Measurements from ENCODE around the gene SETDB2.

The SETDB2 gene

GRCh38 chr13:49411353-49411752 is 32.7 kb upstream of the SETDB2 start:
- Mint-ChIP-seq H3K4me1 (no peaks in the 10 kb centered on the region), H3K9me3 (no peaks in the 10 kb centered on the region), H3K4me3 (no peak overlapping the region), H3K36me3 (ENCODE audit: insufficient read depth) (no peaks in the 10 kb centered on the region), H3K27ac (ENCODE audit: low read depth) (no peak overlapping the region), H3K27me3 (no peaks in the 10 kb centered on the region)
- ATAC-seq (replicated peaks; ENCODE audit: extremely low read depth, poor library complexity, severe bottlenecking), result no peak
- DNase-seq (ENCODE audit: low spot score in 2 of 2), result no peak

GRCh38 chr13:49412749-49413148 is 31.3 kb upstream of the SETDB2 start:
- no peak overlapping the region for H3K27ac Mint-ChIP-seq (ENCODE audit: low read depth)
- ATAC-seq (replicated peaks; ENCODE audit: extremely low read depth, poor library complexity, severe bottlenecking), result no peak
- H3K36me3 Mint-ChIP-seq (ENCODE audit: insufficient read depth), result no peaks in the 10 kb centered on the region
- H3K9me3 Mint-ChIP-seq, result no peaks in the 10 kb centered on the region
- H3K4me1 Mint-ChIP-seq, result no peaks in the 10 kb centered on the region
- H3K27me3 Mint-ChIP-seq, result no peaks in the 10 kb centered on the region
- no peak for DNase-seq (ENCODE audit: low spot score in 2 of 2)
- H3K4me3 Mint-ChIP-seq, result no peak overlapping the region

GRCh38 chr13:49417161-49417560 is 26.9 kb upstream of the SETDB2 start:
- Mint-ChIP-seq H3K27ac (ENCODE audit: low read depth) (no peak overlapping the region), H3K36me3 (ENCODE audit: insufficient read depth) (no peaks in the 10 kb centered on the region), H3K9me3 (no peaks in the 10 kb centered on the region), H3K4me1 (no peaks in the 10 kb centered on the region), H3K4me3 (no peak overlapping the region), H3K27me3 (no peaks in the 10 kb centered on the region)
- ATAC-seq (replicated peaks; ENCODE audit: extremely low read depth, poor library complexity, severe bottlenecking) (no peak), DNase-seq (ENCODE audit: low spot score in 2 of 2) (no peak)

- Mint-ChIP-seq H3K4me3 (no peak overlapping the region), H3K36me3 (ENCODE audit: insufficient read depth) (peaks cover 2% of the 10 kb centered on the region), H3K27me3 (no peaks in the 10 kb centered on the region), H3K27ac (ENCODE audit: low read depth) (no peak overlapping the region), H3K4me1 (no peaks in the 10 kb centered on the region), H3K9me3 (no peaks in the 10 kb centered on the region)
- DNase-seq (ENCODE audit: low spot score in 2 of 2), result no peak
- no peak for ATAC-seq (replicated peaks; ENCODE audit: extremely low read depth, poor library complexity, severe bottlenecking)
These were observed 25.9 kb upstream of the SETDB2 start for GRCh38 chr13:49418206-49418605.

- DNase-seq (ENCODE audit: low spot score in 2 of 2) (no peak), ATAC-seq (replicated peaks; ENCODE audit: extremely low read depth, poor library complexity, severe bottlenecking) (no peak)
- Mint-ChIP-seq H3K27ac (ENCODE audit: low read depth) (no peak overlapping the region), H3K4me1 (no peaks in the 10 kb centered on the region), H3K9me3 (no peaks in the 10 kb centered on the region), H3K27me3 (no peaks in the 10 kb centered on the region), H3K4me3 (no peak overlapping the region), H3K36me3 (ENCODE audit: insufficient read depth) (peaks cover 2% of the 10 kb centered on the region)
These were observed 24.8 kb upstream of the SETDB2 start for GRCh38 chr13:49419276-49419675.

GRCh38 chr13:49421391-49421790 is 22.7 kb upstream of the SETDB2 start:
- Mint-ChIP-seq H3K4me1 (no peaks in the 10 kb centered on the region), H3K36me3 (ENCODE audit: insufficient read depth) (peaks cover 2% of the 10 kb centered on the region), H3K9me3 (no peaks in the 10 kb centered on the region), H3K27me3 (no peaks in the 10 kb centered on the region), H3K27ac (ENCODE audit: low read depth) (no peak overlapping the region), H3K4me3 (no peak overlapping the region)
- ATAC-seq (replicated peaks; ENCODE audit: extremely low read depth, poor library complexity, severe bottlenecking) (peak; percentile 62), DNase-seq (ENCODE audit: low spot score in 2 of 2) (no peak)

GRCh38 chr13:49424011-49424560 is 20.0 kb upstream of the SETDB2 start:
- H3K9me3 Mint-ChIP-seq, result no peaks in the 10 kb centered on the region
- no peak overlapping the region for H3K27ac Mint-ChIP-seq (ENCODE audit: low read depth)
- no peaks in the 10 kb centered on the region for H3K4me1 Mint-ChIP-seq
- DNase-seq (ENCODE audit: low spot score in 2 of 2) (no peak), ATAC-seq (replicated peaks; ENCODE audit: extremely low read depth, poor library complexity, severe bottlenecking) (no peak)
- no peak overlapping the region for H3K4me3 Mint-ChIP-seq
- peaks cover 2% of the 10 kb centered on the region for H3K36me3 Mint-ChIP-seq (ENCODE audit: insufficient read depth)
- no peaks in the 10 kb centered on the region for H3K27me3 Mint-ChIP-seq

- H3K4me1 Mint-ChIP-seq, result no peaks in the 10 kb centered on the region
These were observed 15.9 kb upstream of the SETDB2 start for GRCh38 chr13:49428041-49428763.

GRCh38 chr13:49429121-49429520 is 15.0 kb upstream of the SETDB2 start:
- Mint-ChIP-seq H3K27me3 (no peaks in the 10 kb centered on the region), H3K9me3 (no peaks in the 10 kb centered on the region), H3K27ac (ENCODE audit: low read depth) (no peak overlapping the region), H3K4me1 (no peaks in the 10 kb centered on the region), H3K36me3 (ENCODE audit: insufficient read depth) (peaks cover 4% of the 10 kb centered on the region), H3K4me3 (no peak overlapping the region)
- DNase-seq (ENCODE audit: low spot score in 2 of 2) (no peak), ATAC-seq (replicated peaks; ENCODE audit: extremely low read depth, poor library complexity, severe bottlenecking) (no peak)

More at GRCh38 chr13:49428041-49428763, 15.9 kb upstream of the SETDB2 start:
- Mint-ChIP-seq H3K36me3 (ENCODE audit: insufficient read depth) (peaks cover 1% of the 10 kb centered on the region), H3K4me3 (no peak overlapping the region), H3K9me3 (no peaks in the 10 kb centered on the region), H3K27ac (ENCODE audit: low read depth) (peak overlapping the region; percentile 58), H3K27me3 (no peaks in the 10 kb centered on the region)
- ATAC-seq (replicated peaks; ENCODE audit: extremely low read depth, poor library complexity, severe bottlenecking), result no peak
- no peak for DNase-seq (ENCODE audit: low spot score in 2 of 2)

- Mint-ChIP-seq H3K27ac (ENCODE audit: low read depth) (no peak overlapping the region), H3K36me3 (ENCODE audit: insufficient read depth) (peaks cover 4% of the 10 kb centered on the region), H3K4me3 (no peak overlapping the region), H3K27me3 (no peaks in the 10 kb centered on the region), H3K9me3 (no peaks in the 10 kb centered on the region), H3K4me1 (no peaks in the 10 kb centered on the region)
- ATAC-seq (replicated peaks; ENCODE audit: extremely low read depth, poor library complexity, severe bottlenecking) (no peak), DNase-seq (ENCODE audit: low spot score in 2 of 2) (no peak)
These were observed 8.1 kb upstream of the SETDB2 start for GRCh38 chr13:49435992-49436391.

- Mint-ChIP-seq H3K27ac (ENCODE audit: low read depth) (no peak overlapping the region), H3K4me1 (no peaks in the 10 kb centered on the region), H3K4me3 (no peak overlapping the region), H3K27me3 (no peaks in the 10 kb centered on the region), H3K36me3 (ENCODE audit: insufficient read depth) (peaks cover 4% of the 10 kb centered on the region), H3K9me3 (no peaks in the 10 kb centered on the region)
- no peak for ATAC-seq (replicated peaks; ENCODE audit: extremely low read depth, poor library complexity, severe bottlenecking)
- no peak for DNase-seq (ENCODE audit: low spot score in 2 of 2)
These were observed 7.2 kb upstream of the SETDB2 start for GRCh38 chr13:49436890-49437289.

GRCh38 chr13:49437705-49438104 is 6.4 kb upstream of the SETDB2 start:
- ATAC-seq (replicated peaks; ENCODE audit: extremely low read depth, poor library complexity, severe bottlenecking) (no peak), DNase-seq (ENCODE audit: low spot score in 2 of 2) (no peak)
- Mint-ChIP-seq H3K27me3 (no peaks in the 10 kb centered on the region), H3K4me1 (no peaks in the 10 kb centered on the region), H3K27ac (ENCODE audit: low read depth) (no peak overlapping the region), H3K4me3 (no peak overlapping the region), H3K9me3 (no peaks in the 10 kb centered on the region), H3K36me3 (ENCODE audit: insufficient read depth) (peaks cover 5% of the 10 kb centered on the region)

GRCh38 chr13:49439609-49440008 is 4.5 kb upstream of the SETDB2 start:
- peaks cover 9% of the 10 kb centered on the region for H3K4me1 Mint-ChIP-seq
- no peak overlapping the region for H3K27ac Mint-ChIP-seq (ENCODE audit: low read depth)
- DNase-seq (ENCODE audit: low spot score in 2 of 2), result no peak
- H3K4me3 Mint-ChIP-seq, result no peak overlapping the region
- peaks cover 11% of the 10 kb centered on the region for H3K36me3 Mint-ChIP-seq (ENCODE audit: insufficient read depth)
- peaks cover 4% of the 10 kb centered on the region for H3K9me3 Mint-ChIP-seq
- H3K27me3 Mint-ChIP-seq, result no peaks in the 10 kb centered on the region
- no peak for ATAC-seq (replicated peaks; ENCODE audit: extremely low read depth, poor library complexity, severe bottlenecking)

Measured in central memory CD8-positive, alpha-beta T cell (primary cell).